ENCODE measurements around the gene LHB.

The LHB gene

GRCh38 chr19:49006905-49007304 lies 10.0 kb downstream of the LHB start:
- DNase-seq: no peak

GRCh38 chr19:49004964-49005614 lies 11.8 kb downstream of the LHB start:
- no peak for DNase-seq

GRCh38 chr19:49004133-49004532 lies 12.8 kb downstream of the LHB start:
- DNase-seq: no peak

GRCh38 chr19:48999481-49000325 lies 17.2 kb downstream of the LHB start:
- peak; percentile 56 for DNase-seq

GRCh38 chr19:48997972-48998371 lies 18.9 kb downstream of the LHB start:
- DNase-seq: peak; percentile 3

GRCh38 chr19:48994035-48994386 lies 22.9 kb downstream of the LHB start:
- DNase-seq: no peak

GRCh38 chr19:48993175-48994034 lies 23.5 kb downstream of the LHB start, which contains the start of the genes GYS1 and RUVBL2:
Gene GYS1 (minus strand): TSS chr19:48993309. CDS start chr19:48993112, 197 bp downstream.
Gene RUVBL2 (plus strand): TSS chr19:48993887. CDS start chr19:48993912, 25 bp downstream.
- DNase-seq: peak; percentile 100

GRCh38 chr19:48992581-48993174 lies 24.2 kb downstream of the LHB start:
- no peak for DNase-seq

GRCh38 chr19:48991873-48992580 lies 24.9 kb downstream of the LHB start:
- no peak for DNase-seq

- DNase-seq: no peak
Measured at GRCh38 chr19:48991011-48991609, 25.8 kb downstream of the LHB start.

- no peak for DNase-seq
Measured at GRCh38 chr19:48990400-48990799, 26.5 kb downstream of the LHB start.

GRCh38 chr19:48989701-48990291 lies 27.1 kb downstream of the LHB start:
- DNase-seq: no peak

GRCh38 chr19:48988860-48989259 lies 28.0 kb downstream of the LHB start:
- no peak for DNase-seq

- DNase-seq: no peak
Measured at GRCh38 chr19:48988286-48988685, 28.6 kb downstream of the LHB start.

GRCh38 chr19:48987323-48987722 lies 29.6 kb downstream of the LHB start:
- DNase-seq: no peak

GRCh38 chr19:48986211-48986610 lies 30.7 kb downstream of the LHB start:
- DNase-seq: no peak

GRCh38 chr19:48985711-48986110 lies 31.2 kb downstream of the LHB start:
- DNase-seq: no peak

- DNase-seq: no peak
Measured at GRCh38 chr19:48982280-48982679, 34.6 kb downstream of the LHB start.

GRCh38 chr19:48977061-48977460 lies 39.8 kb downstream of the LHB start:
- DNase-seq: no peak

GRCh38 chr19:48975947-48976847 lies 40.7 kb downstream of the LHB start:
- DNase-seq: peak; percentile 17

Measured in KG1 (cell line).